Measurements from ENCODE around the gene ZNF564. TPM values are rescaled to one million over a fixed set of nuclear protein-coding genes. Genes with fewer than 3 reads are reported as not detected.
A peak's percentile ranks its signal among the peaks of the same experiment; 100 is the strongest.

Gene ZNF564
- total RNA-seq, 1 donor from 2014 or later: 19.8 TPM

DNA sequence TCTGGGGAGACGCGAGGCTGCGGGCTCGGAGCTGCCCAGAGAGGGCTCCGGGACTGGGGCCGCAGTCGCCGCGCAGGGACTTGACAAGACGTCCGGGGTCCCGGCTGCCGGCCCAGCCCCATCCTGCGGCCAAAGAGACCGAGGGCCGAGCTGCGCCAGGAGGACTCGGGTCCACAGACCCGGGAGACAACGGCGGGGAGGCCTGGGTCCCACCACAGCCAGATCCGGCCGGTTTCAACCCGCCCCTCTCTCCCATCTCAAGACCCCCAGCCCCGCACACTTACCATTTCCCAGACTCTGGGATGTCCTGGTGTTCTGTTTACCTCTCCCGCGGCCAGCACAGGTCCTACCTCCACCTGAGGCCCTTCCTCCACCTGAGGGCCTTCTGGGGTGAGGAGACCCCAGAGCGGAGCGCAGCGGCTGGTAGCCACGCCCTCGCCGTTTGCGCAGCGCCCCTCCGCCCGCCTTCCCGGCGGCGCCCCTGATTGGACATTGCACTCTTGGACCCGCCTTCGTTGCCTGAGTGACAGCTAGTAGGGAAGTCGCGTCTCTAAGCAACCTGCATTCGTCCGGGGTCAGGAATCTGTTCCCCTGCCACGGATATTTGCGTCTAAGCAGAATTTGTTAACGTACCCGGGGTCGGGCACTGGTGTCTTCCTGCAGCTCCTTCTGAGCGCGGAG lies 66.8 kb downstream of the ZNF564 start, which contains the start of gene ZNF709:
ZNF709 (minus strand) TSS at position 446 of the 681 bp plus-strand sequence; CDS start at position 287, 159 bp downstream.
- Histone ChIP-seq H3K27me3 (ENCODE audit: control insufficient read depth in 3 of 3, insufficient read depth in 3 of 3, low read length in 3 of 3) (no peaks in the 10 kb centered on the region), H3K9ac (ENCODE audit: low read depth in 1 of 3, low read length in 3 of 3) (peak within 1 kb of the TSS; percentile 83 to 89 (median 88)), H3K4me1 (ENCODE audit: control insufficient read depth in 3 of 3, insufficient read depth in 3 of 3, low read length in 3 of 3) (peaks cover 5 to 25% (median 7%) of the 10 kb centered on the region in 3 donors), H3K9me3 (ENCODE audit: control insufficient read depth in 3 of 3, low read length in 3 of 3) (no peaks in the 10 kb centered on the region), H3K4me3 (ENCODE audit: low read length in 3 of 3) (peak within 1 kb of the TSS; percentile 96 to 99 (median 97)), H3K36me3 (ENCODE audit: control insufficient read depth in 3 of 3, insufficient read depth in 3 of 3, low read length in 3 of 3) (no peaks in the 10 kb centered on the region), H3K27ac (ENCODE audit: low read depth, low read length) (peak within 1 kb of the TSS; percentile 64)

DNA sequence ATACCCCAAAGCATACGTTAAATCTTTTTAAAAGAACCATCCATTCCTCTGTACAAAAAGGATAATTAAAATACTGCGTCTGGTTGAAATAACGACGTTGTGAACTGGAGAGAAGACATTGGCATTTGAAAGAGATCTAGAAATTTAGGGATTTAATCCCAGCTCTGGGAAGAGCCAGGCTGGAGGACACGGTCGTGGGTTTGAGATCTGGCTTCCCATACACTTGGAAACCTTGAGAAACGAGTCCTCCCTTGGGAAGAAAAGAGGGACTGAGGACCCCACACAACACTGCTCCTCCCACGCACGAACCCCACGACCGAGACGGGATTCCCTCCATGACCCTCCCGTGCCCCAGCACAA lies 67.3 kb downstream of the ZNF564 start:
- H3K36me3 ChIP-seq (ENCODE audit: control insufficient read depth in 3 of 3, insufficient read depth in 3 of 3, low read length in 3 of 3): no peaks in the 10 kb centered on the region
- no peaks in the 10 kb centered on the region for H3K9me3 ChIP-seq (ENCODE audit: control insufficient read depth in 3 of 3, low read length in 3 of 3)
- peaks cover 5 to 25% (median 7%) of the 10 kb centered on the region in 3 donors for H3K4me1 ChIP-seq (ENCODE audit: control insufficient read depth in 3 of 3, insufficient read depth in 3 of 3, low read length in 3 of 3)
- no peaks in the 10 kb centered on the region for H3K27me3 ChIP-seq (ENCODE audit: control insufficient read depth in 3 of 3, insufficient read depth in 3 of 3, low read length in 3 of 3)
- peak overlapping the region; percentile 96 to 99 (median 97) for H3K4me3 ChIP-seq (ENCODE audit: low read length in 3 of 3)
- H3K9ac ChIP-seq (ENCODE audit: low read depth in 1 of 3, low read length in 3 of 3): peak overlapping the region; percentile 83 to 89 (median 88)
- H3K27ac ChIP-seq (ENCODE audit: low read depth, low read length): peak overlapping the region; percentile 64

DNA sequence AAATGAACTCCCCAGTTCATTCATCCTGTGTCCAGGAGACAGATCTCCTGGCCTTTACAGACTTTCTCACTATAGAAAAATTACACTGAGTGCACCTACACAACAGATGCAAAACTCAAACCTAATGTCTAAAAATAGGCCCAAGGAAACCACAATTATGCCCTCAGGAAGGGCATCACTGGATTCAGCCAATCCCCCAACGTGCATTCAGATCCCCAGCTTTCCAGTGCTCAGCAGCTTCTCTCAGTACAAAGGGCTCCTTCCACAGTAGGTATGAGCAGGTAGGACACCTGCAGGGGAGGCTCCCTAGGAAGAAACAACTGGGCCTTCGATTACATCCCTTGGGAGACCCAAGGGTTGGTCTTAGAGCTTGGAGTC lies 68.8 kb downstream of the ZNF564 start:
- H3K27me3 ChIP-seq (ENCODE audit: control insufficient read depth in 3 of 3, insufficient read depth in 3 of 3, low read length in 3 of 3): no peaks in the 10 kb centered on the region
- peaks cover 7 to 31% (median 7%) of the 10 kb centered on the region in 3 donors for H3K4me1 ChIP-seq (ENCODE audit: control insufficient read depth in 3 of 3, insufficient read depth in 3 of 3, low read length in 3 of 3)
- no peaks in the 10 kb centered on the region for H3K9me3 ChIP-seq (ENCODE audit: control insufficient read depth in 3 of 3, low read length in 3 of 3)
- no peak overlapping the region for H3K9ac ChIP-seq (ENCODE audit: low read depth in 1 of 3, low read length in 3 of 3)
- no peak overlapping the region for H3K27ac ChIP-seq (ENCODE audit: low read depth, low read length)
- H3K4me3 ChIP-seq (ENCODE audit: low read length in 3 of 3): no peak overlapping the region
- H3K36me3 ChIP-seq (ENCODE audit: control insufficient read depth in 3 of 3, insufficient read depth in 3 of 3, low read length in 3 of 3): no peaks in the 10 kb centered on the region

DNA sequence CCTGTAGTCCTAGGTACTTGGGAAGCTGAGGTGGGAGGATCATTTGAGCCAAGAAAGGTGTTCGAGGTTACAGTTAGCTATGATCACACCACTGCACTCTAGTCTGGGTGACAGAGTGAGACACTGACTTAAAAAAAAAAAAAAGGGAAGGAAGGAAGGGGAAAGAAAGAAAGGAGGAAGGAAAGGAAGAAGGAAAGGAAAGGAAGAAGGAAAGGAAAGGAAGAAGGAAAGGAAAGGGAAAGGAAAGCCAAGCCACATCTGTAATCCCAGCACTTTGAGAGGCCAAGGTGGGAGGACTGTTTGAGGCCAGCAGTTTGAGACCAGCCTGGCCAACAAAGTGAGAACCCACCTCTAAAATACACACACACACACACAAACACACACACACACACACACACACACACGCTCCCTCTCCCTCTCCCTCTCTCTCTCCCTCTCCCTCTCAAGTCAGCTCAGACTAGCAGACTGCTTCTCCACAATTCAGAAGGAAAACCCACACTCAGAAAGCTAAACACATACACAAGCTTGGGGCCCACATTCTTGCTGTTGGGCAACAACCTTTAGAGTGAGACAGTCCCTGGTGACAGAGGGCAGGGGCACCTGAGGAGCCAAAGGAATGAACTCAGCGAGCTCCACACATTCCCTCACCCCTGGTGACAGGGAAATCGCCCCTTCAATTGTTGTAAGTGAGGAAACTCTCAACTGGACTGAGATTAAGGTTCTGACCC lies 69.3 kb downstream of the ZNF564 start:
- Histone ChIP-seq H3K4me3 (ENCODE audit: low read length in 3 of 3) (no peak overlapping the region), H3K9ac (ENCODE audit: low read depth in 1 of 3, low read length in 3 of 3) (no peak overlapping the region), H3K9me3 (ENCODE audit: control insufficient read depth in 3 of 3, low read length in 3 of 3) (no peaks in the 10 kb centered on the region), H3K4me1 (ENCODE audit: control insufficient read depth in 3 of 3, insufficient read depth in 3 of 3, low read length in 3 of 3) (peaks cover 7 to 31% (median 7%) of the 10 kb centered on the region in 3 donors), H3K27me3 (ENCODE audit: control insufficient read depth in 3 of 3, insufficient read depth in 3 of 3, low read length in 3 of 3) (no peaks in the 10 kb centered on the region), H3K36me3 (ENCODE audit: control insufficient read depth in 3 of 3, insufficient read depth in 3 of 3, low read length in 3 of 3) (no peaks in the 10 kb centered on the region), H3K27ac (ENCODE audit: low read depth, low read length) (no peak overlapping the region)

DNA sequence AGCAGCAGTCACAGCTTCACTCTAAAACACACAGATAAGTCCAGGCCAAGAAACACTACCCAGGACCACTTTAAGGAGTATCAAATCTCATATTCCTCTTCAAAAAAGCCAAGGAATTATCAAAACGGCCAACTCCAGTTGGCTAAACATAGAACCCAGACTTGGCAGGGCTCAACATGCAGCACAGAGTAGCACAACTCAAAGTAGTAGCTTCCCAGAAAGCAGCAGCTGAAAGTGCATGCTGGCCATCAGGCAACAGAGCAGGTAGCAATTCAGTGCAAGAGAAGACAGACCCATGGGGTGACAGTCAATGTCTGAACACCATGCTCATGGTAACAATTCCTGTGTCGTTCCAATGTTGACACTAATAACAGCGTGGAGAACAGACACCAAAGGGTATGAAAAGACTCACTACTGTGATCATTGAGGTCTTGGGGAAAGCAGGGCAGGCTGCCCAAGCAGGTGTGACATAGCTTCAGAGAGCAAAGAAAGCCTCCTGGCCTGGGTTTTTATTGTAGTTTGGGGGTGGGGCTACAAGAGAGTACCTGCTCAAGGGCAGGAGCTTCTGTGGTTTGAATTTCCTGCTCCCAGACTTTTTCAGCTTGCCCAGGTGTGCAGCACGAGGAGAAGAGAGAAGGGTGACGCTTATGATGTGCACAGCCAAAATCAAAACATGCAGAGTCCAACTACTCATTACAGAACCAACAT lies 72.9 kb downstream of the ZNF564 start:
- Histone ChIP-seq H3K9me3 (ENCODE audit: control insufficient read depth in 3 of 3, low read length in 3 of 3) (no peaks in the 10 kb centered on the region), H3K27me3 (ENCODE audit: control insufficient read depth in 3 of 3, insufficient read depth in 3 of 3, low read length in 3 of 3) (no peaks in the 10 kb centered on the region), H3K36me3 (ENCODE audit: control insufficient read depth in 3 of 3, insufficient read depth in 3 of 3, low read length in 3 of 3) (no peaks in the 10 kb centered on the region), H3K4me1 (ENCODE audit: control insufficient read depth in 3 of 3, insufficient read depth in 3 of 3, low read length in 3 of 3) (peaks cover 0 to 16% (median 3%) of the 10 kb centered on the region in 3 donors), H3K27ac (ENCODE audit: low read depth, low read length) (no peak overlapping the region), H3K4me3 (ENCODE audit: low read length in 3 of 3) (no peak overlapping the region), H3K9ac (ENCODE audit: low read depth in 1 of 3, low read length in 3 of 3) (peak overlapping the region in 1 of 3 donors; percentile 9)

Small RNAs within 50 kb of the gene (small RNA-seq; reads per million reads assigned to genes)
- gene MTCO1P27 (not detected), gene PPIAP20 (not detected)

Other genes with a start within 250 kb of the ZNF564 start
- 3.1 TPM for gene ZNF563, start 217.8 kb downstream of the ZNF564 start, total RNA-seq
- 4.2 TPM for gene ZNF442, start 185.8 kb downstream of the ZNF564 start, total RNA-seq
- gene ZNF799, start 150.2 kb downstream of the ZNF564 start, total RNA-seq: 5.7 TPM
- 4.7 TPM for gene ZNF443, start 110.5 kb downstream of the ZNF564 start, total RNA-seq
- gene ZNF709, start 66.7 kb downstream of the ZNF564 start, total RNA-seq: 5.7 TPM
- 5.2 TPM for gene ZNF490, start 59.3 kb upstream of the ZNF564 start, total RNA-seq
- gene ZNF791, start 59.4 kb upstream of the ZNF564 start, total RNA-seq: 10.4 TPM
- 31.3 TPM for gene MAN2B1, start 115.3 kb upstream of the ZNF564 start, total RNA-seq
- 6.3 TPM for gene WDR83, start 115.3 kb upstream of the ZNF564 start, total RNA-seq
- gene DHPS, start 130.4 kb upstream of the ZNF564 start, total RNA-seq: 56.9 TPM
- gene GNG14, start 136.5 kb upstream of the ZNF564 start, total RNA-seq: not detected
- gene FBXW9, start 145.1 kb upstream of the ZNF564 start, total RNA-seq: 3.1 TPM
- gene TNPO2, start 172.4 kb upstream of the ZNF564 start, total RNA-seq: 20.4 TPM
- 175 TPM for gene TRIR, start 183.2 kb upstream of the ZNF564 start, total RNA-seq
- 53.8 TPM for gene GET3, start 186.0 kb upstream of the ZNF564 start, total RNA-seq
- gene BEST2, start 200.3 kb upstream of the ZNF564 start, total RNA-seq: not detected
- gene HOOK2, start 224.1 kb upstream of the ZNF564 start, total RNA-seq: 13.6 TPM
- 31.3 TPM for gene JUNB, start 240.0 kb upstream of the ZNF564 start, total RNA-seq

All from skeletal muscle tissue (tissue), 5 donors.